ENCODE results near the gene SERGEF. TPM values are rescaled to one million over a fixed set of nuclear protein-coding genes. Genes with fewer than 3 reads are reported as not detected.
A peak's percentile ranks its signal among the peaks of the same experiment; 100 is the strongest.

Gene SERGEF
- total and polyA plus RNA-seq, 2 of the 13 experiments (the other 11 are each of a cell fraction or from before 2014, with no cell fraction given) = 54.5 to 114 TPM

DNA sequence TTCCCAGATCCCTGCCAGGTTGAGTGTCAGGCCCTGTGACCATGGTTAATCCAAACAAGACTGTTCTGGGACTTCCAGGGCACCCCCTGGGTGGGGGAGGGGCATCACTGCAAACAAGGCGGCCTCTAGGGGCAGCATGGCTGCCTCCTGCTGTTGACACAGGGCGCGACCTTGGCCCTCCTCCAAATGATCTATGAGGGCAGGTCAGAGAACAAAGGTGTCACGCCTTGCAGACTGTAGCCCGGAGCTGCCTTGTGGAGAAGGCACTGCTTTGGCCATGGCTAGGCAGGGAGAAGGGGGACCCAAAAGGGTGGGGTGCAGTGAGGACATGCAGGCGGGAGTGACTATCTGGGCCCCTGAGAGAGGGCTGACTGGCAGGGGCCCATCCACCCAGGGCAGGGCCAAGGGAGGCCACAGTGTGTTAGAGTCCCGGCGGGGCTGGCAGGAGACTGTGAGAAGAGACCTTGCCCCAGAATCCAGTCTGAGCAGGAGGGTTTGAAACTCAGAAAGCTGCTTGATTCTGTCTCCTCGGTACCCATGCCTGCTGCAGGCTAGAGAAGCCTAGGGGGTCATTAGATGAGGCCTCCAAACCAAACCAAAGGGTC, 242.7 kb downstream of the SERGEF start (continued):
- TF ChIP-seq SRSF9 (IDR thresholded peaks at IDR 0.05; ENCODE audit: borderline replicate concordance, insufficient read depth, low read depth, low read length, poor library complexity, severe bottlenecking) (no peak), GLI4 (CRISPR knock-in tag; IDR thresholded peaks at IDR 0.05; ENCODE audit: borderline replicate concordance) (no peak; the same call in 1 of the 2 replicates), ZFYVE20 (CRISPR knock-in tag; IDR thresholded peaks at IDR 0.05; ENCODE audit: borderline replicate concordance, low read depth) (no peak), NCOA5 (CRISPR knock-in tag; IDR thresholded peaks at IDR 0.05) (no peak), ZNF224 (CRISPR knock-in tag; IDR thresholded peaks at IDR 0.05) (no peak), KLF15 (CRISPR knock-in tag; IDR thresholded peaks at IDR 0.05; ENCODE audit: borderline replicate concordance) (0 out of 2 replicates have a peak, but pooled peaks have one; percentile 46), ZNF749 (CRISPR knock-in tag; IDR thresholded peaks at IDR 0.05; ENCODE audit: borderline replicate concordance) (peak; percentile 74; the same call in 1 of the 2 replicates), ZNF546 (CRISPR knock-in tag; conservative IDR thresholded peaks at IDR 0.05) (no peak), ZNF776 (CRISPR knock-in tag; IDR thresholded peaks at IDR 0.05) (0 out of 2 replicates have a peak, but pooled peaks have one; percentile 56), HNF4A (CRISPR knock-in tag; IDR thresholded peaks at IDR 0.05) (peak; percentile 99), YEATS2 (CRISPR knock-in tag; IDR thresholded peaks at IDR 0.05; ENCODE audit: borderline replicate concordance) (peak; percentile 75; the same call in 1 of the 2 replicates), ZSCAN31 (CRISPR knock-in tag; IDR thresholded peaks at IDR 0.05; ENCODE audit: low read depth) (peak; percentile 79; the same call in 1 of the 2 replicates), IKZF1 (IDR thresholded peaks at IDR 0.05) (no peak), ZNF138 (CRISPR knock-in tag; IDR thresholded peaks at IDR 0.05; ENCODE audit: low read depth) (no peak), ZNF24 (IDR thresholded peaks at IDR 0.05) (0 out of 2 replicates have a peak, but pooled peaks have one; percentile 53), PHF21A (CRISPR knock-in tag; IDR thresholded peaks at IDR 0.05) (peak; percentile 95), ZNF788 (CRISPR knock-in tag; IDR thresholded peaks at IDR 0.05; ENCODE audit: borderline replicate concordance) (peak; percentile 92; the same call in 1 of the 2 replicates), SSRP1 (CRISPR knock-in tag; IDR thresholded peaks at IDR 0.05) (no peak), ZNF672 (CRISPR knock-in tag; IDR thresholded peaks at IDR 0.05) (peak; percentile 72; the same call in 1 of the 2 replicates), ZNF652 (CRISPR knock-in tag; IDR thresholded peaks at IDR 0.05; ENCODE audit: borderline replicate concordance, low read depth) (no peak), CCAR2 (optimal IDR thresholded peaks at IDR 0.05; ENCODE audit: low read depth, low read length) (peak; percentile 94), ZNF563 (CRISPR knock-in tag; IDR thresholded peaks at IDR 0.05) (peak; percentile 92)
- TF ChIP-seq, protein P1, sequence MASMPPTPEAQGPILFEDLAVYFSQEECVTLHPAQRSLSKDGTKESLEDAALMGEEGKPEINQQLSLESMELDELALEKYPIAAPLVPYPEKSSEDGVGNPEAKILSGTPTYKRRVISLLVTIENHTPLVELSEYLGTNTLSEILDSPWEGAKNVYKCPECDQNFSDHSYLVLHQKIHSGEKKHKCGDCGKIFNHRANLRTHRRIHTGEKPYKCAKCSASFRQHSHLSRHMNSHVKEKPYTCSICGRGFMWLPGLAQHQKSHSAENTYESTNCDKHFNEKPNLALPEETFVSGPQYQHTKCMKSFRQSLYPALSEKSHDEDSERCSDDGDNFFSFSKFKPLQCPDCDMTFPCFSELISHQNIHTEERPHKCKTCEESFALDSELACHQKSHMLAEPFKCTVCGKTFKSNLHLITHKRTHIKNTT (CRISPR knock-in tag; IDR thresholded peaks at IDR 0.05) = no peak
- TF ChIP-seq, protein P2, sequence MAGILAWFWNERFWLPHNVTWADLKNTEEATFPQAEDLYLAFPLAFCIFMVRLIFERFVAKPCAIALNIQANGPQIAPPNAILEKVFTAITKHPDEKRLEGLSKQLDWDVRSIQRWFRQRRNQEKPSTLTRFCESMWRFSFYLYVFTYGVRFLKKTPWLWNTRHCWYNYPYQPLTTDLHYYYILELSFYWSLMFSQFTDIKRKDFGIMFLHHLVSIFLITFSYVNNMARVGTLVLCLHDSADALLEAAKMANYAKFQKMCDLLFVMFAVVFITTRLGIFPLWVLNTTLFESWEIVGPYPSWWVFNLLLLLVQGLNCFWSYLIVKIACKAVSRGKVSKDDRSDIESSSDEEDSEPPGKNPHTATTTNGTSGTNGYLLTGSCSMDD (CRISPR knock-in tag; IDR thresholded peaks at IDR 0.05) = no peak
- TF ChIP-seq, protein P3, sequence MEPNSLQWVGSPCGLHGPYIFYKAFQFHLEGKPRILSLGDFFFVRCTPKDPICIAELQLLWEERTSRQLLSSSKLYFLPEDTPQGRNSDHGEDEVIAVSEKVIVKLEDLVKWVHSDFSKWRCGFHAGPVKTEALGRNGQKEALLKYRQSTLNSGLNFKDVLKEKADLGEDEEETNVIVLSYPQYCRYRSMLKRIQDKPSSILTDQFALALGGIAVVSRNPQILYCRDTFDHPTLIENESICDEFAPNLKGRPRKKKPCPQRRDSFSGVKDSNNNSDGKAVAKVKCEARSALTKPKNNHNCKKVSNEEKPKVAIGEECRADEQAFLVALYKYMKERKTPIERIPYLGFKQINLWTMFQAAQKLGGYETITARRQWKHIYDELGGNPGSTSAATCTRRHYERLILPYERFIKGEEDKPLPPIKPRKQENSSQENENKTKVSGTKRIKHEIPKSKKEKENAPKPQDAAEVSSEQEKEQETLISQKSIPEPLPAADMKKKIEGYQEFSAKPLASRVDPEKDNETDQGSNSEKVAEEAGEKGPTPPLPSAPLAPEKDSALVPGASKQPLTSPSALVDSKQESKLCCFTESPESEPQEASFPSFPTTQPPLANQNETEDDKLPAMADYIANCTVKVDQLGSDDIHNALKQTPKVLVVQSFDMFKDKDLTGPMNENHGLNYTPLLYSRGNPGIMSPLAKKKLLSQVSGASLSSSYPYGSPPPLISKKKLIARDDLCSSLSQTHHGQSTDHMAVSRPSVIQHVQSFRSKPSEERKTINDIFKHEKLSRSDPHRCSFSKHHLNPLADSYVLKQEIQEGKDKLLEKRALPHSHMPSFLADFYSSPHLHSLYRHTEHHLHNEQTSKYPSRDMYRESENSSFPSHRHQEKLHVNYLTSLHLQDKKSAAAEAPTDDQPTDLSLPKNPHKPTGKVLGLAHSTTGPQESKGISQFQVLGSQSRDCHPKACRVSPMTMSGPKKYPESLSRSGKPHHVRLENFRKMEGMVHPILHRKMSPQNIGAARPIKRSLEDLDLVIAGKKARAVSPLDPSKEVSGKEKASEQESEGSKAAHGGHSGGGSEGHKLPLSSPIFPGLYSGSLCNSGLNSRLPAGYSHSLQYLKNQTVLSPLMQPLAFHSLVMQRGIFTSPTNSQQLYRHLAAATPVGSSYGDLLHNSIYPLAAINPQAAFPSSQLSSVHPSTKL (CRISPR knock-in tag; IDR thresholded peaks at IDR 0.05) = peak; percentile 98
